Measurements from ENCODE around the gene TSPEAR. TPM values are rescaled to one million over a fixed set of nuclear protein-coding genes. Genes with fewer than 3 reads are reported as not detected.

TSPEAR gene
- total and polyA plus RNA-seq, 2 of the 13 experiments (the other 11 are each of a cell fraction or from before 2014, with no cell fraction given): 0.07 to 0.32 TPM

DNA sequence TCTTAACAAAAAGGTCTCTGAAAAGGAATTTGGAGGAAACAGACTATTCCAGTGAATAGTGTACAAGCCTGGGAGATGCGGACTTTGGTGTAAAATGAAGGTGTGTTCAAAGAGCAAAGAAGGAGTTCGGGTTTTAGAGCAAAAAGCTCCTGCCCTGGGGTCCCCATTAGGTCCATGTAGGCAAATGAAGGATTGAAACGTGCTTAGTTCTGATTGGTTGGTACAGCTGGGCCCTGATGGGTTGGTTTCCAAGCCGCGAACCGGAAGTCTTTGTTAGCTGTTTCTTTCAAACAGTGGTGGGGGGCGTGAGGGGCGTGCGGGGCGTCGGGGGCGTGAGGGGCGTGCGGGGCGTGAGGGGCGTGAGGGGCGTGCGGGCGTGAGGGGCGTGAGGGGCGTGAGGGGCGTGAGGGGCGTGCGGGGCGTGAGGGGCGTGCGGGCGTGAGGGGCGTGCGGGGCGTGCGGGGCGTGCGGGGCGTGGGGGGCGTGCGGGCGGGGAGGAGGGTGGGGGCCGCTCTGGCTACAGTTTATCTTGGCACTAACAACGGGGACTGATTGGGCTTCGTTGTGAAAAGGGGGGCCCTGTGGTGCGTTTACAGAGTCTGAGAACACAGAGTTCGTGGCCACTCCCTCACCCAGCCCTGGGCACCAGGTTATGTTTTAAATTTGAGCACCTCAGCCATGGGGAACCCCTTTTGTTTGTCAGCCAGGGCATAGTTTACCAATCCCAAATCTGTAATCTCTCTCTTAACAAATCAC lies 226.7 kb downstream of the TSPEAR start (continued):
- TF ChIP-seq CHCHD3 (CRISPR knock-in tag; IDR thresholded peaks at IDR 0.05): no peak
- TF ChIP-seq KAT8 (CRISPR knock-in tag; IDR thresholded peaks at IDR 0.05): no peak
- peak; percentile 66 for TF ChIP-seq NFYC (CRISPR knock-in tag; IDR thresholded peaks at IDR 0.05)
- no peak for TF ChIP-seq NR2F6 (IDR thresholded peaks at IDR 0.05)
- no peak for TF ChIP-seq NR2F6 (CRISPR knock-in tag; IDR thresholded peaks at IDR 0.05)
- TF ChIP-seq SNAPC2 (CRISPR knock-in tag; IDR thresholded peaks at IDR 0.05): no peak
- no peak for TF ChIP-seq GATAD1 (CRISPR knock-in tag; IDR thresholded peaks at IDR 0.05)
- TF ChIP-seq BCL6 (CRISPR knock-in tag; IDR thresholded peaks at IDR 0.05): peak; percentile 27; the same call in 1 of the 2 replicates
- no peak for TF ChIP-seq NCOA2 (CRISPR knock-in tag; IDR thresholded peaks at IDR 0.05)
- no peak for TF ChIP-seq TBP (CRISPR knock-in tag; IDR thresholded peaks at IDR 0.05)
- TF ChIP-seq DPF2 (CRISPR knock-in tag; IDR thresholded peaks at IDR 0.05; ENCODE audit: borderline replicate concordance, low read depth): no peak
- TF ChIP-seq ZNF816 (CRISPR knock-in tag; IDR thresholded peaks at IDR 0.05; ENCODE audit: borderline replicate concordance): 0 out of 2 replicates have a peak, but pooled peaks have one; percentile 5
- no peak for TF ChIP-seq SOX5 (CRISPR knock-in tag; IDR thresholded peaks at IDR 0.05; ENCODE audit: borderline replicate concordance)
- TF ChIP-seq KDM3A (CRISPR knock-in tag; IDR thresholded peaks at IDR 0.05; ENCODE audit: low read depth): no peak
- no peak; the same call in 1 of the 2 replicates for TF ChIP-seq HDAC1 (CRISPR knock-in tag; IDR thresholded peaks at IDR 0.05)
- peak; percentile 66; the same call in 1 of the 2 replicates for TF ChIP-seq POLR2AphosphoS5 (IDR thresholded peaks at IDR 0.05; ENCODE audit: low read depth, low read length)
- TF ChIP-seq MBD4 (IDR thresholded peaks at IDR 0.05; ENCODE audit: borderline replicate concordance, low read length): no peak
- TF ChIP-seq ZBTB33 (CRISPR knock-in tag; IDR thresholded peaks at IDR 0.05): 0 out of 2 replicates have a peak, but pooled peaks have one; percentile 14
- TF ChIP-seq, protein P1, sequence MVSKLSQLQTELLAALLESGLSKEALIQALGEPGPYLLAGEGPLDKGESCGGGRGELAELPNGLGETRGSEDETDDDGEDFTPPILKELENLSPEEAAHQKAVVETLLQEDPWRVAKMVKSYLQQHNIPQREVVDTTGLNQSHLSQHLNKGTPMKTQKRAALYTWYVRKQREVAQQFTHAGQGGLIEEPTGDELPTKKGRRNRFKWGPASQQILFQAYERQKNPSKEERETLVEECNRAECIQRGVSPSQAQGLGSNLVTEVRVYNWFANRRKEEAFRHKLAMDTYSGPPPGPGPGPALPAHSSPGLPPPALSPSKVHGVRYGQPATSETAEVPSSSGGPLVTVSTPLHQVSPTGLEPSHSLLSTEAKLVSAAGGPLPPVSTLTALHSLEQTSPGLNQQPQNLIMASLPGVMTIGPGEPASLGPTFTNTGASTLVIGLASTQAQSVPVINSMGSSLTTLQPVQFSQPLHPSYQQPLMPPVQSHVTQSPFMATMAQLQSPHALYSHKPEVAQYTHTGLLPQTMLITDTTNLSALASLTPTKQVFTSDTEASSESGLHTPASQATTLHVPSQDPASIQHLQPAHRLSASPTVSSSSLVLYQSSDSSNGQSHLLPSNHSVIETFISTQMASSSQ (IDR thresholded peaks at IDR 0.05; ENCODE audit: low read depth): no peak
- TF ChIP-seq, protein P1 (CRISPR knock-in tag; IDR thresholded peaks at IDR 0.05; ENCODE audit: borderline replicate concordance): no peak
- TF ChIP-seq ZFP1 (CRISPR knock-in tag; IDR thresholded peaks at IDR 0.05): no peak
- no peak for TF ChIP-seq ZNF883 (CRISPR knock-in tag; IDR thresholded peaks at IDR 0.05; ENCODE audit: not compliant biosample characterization)
- peak; percentile 41; the same call in 1 of the 2 replicates for TF ChIP-seq POLR2G (IDR thresholded peaks at IDR 0.05; ENCODE audit: low read depth, low read length)
- TF ChIP-seq SIN3B (IDR thresholded peaks at IDR 0.05; ENCODE audit: low read length): no peak
- TF ChIP-seq ZNF660 (CRISPR knock-in tag; IDR thresholded peaks at IDR 0.05; ENCODE audit: borderline replicate concordance, low read depth): no peak
- no peak for TF ChIP-seq FOSL1 (CRISPR knock-in tag; IDR thresholded peaks at IDR 0.05; ENCODE audit: borderline replicate concordance)
- no peak for TF ChIP-seq TBX2 (CRISPR knock-in tag; IDR thresholded peaks at IDR 0.05; ENCODE audit: borderline replicate concordance)
- no peak for TF ChIP-seq MATR3 (CRISPR knock-in tag; IDR thresholded peaks at IDR 0.05)
